Loucy (cell line): ENCODE measurements around the gene RNF7.

Source experiments
- H2AFZ ChIP-seq: fragments of 200-600 bp; sonication (generic); 2 replicates; pipeline ENCODE4 v1.6.0; 2016; ENCODE audit warnings: antibody characterized with exemption, mild to moderate bottlenecking, low read length, moderate library complexity
- H3F3A ChIP-seq: fragments of 200-600 bp; 2 replicates; pipeline ENCODE4 v1.6.0; 2016; ENCODE audit warnings: antibody characterized with exemption, low read depth, mild to moderate bottlenecking
- H3K27me3 ChIP-seq: fragments of 200-600 bp; sonication (generic); 2 replicates; pipeline ENCODE4 v1.6.1; 2014; ENCODE audit warnings: low read length, mild to moderate bottlenecking; ENCODE audit not compliant: insufficient read depth, poor library complexity, severe bottlenecking
- H3K36me3 ChIP-seq: fragments of 200-600 bp; sonication (generic); 2 replicates; pipeline ENCODE4 v1.6.1; 2016; ENCODE audit warnings: low read length; ENCODE audit not compliant: insufficient read depth
- H3K4me1 ChIP-seq: fragments of 200-600 bp; sonication (generic); 2 replicates; pipeline ENCODE4 v1.5.1; 2014; ENCODE audit warnings: low read length, mild to moderate bottlenecking; ENCODE audit not compliant: insufficient read depth, poor library complexity, severe bottlenecking
- H3K4me2 ChIP-seq: fragments of 200-600 bp; sonication (generic); 2 replicates; pipeline ENCODE4 v1.6.0; 2014; ENCODE audit warnings: antibody characterized with exemption, low read length, low read depth, mild to moderate bottlenecking; ENCODE audit not compliant: poor library complexity, severe bottlenecking
- H3K4me3 ChIP-seq: fragments of 200-600 bp; sonication (generic); 2 replicates; pipeline ENCODE4 v1.5.1; 2014; ENCODE audit warnings: low read length, mild to moderate bottlenecking, mixed read lengths; ENCODE audit not compliant: poor library complexity, severe bottlenecking
- H3K79me2 ChIP-seq: fragments of 200-600 bp; sonication (generic); 2 replicates; pipeline ENCODE4 v1.6.1; 2014; ENCODE audit warnings: low read length; ENCODE audit not compliant: insufficient read depth
- H3K9ac ChIP-seq: fragments of 200-600 bp; sonication (generic); 2 replicates; pipeline ENCODE4 v1.6.0; 2014; ENCODE audit warnings: mild to moderate bottlenecking, low read depth, low read length, moderate library complexity; ENCODE audit not compliant: poor library complexity, severe bottlenecking
- H3K9me2 ChIP-seq: fragments of 200-600 bp; sonication (generic); replicated peaks from 2 replicates; pipeline ENCODE4 v1.6.1; 2016; ENCODE audit warnings: low read depth, low read length, mixed read lengths
- H3K9me3 ChIP-seq: fragments of 200-600 bp; sonication (generic); 2 replicates; pipeline ENCODE4 v1.6.1; 2014; ENCODE audit warnings: mild to moderate bottlenecking, antibody characterized with exemption, low read length, low read depth; ENCODE audit not compliant: insufficient read depth
- H4K20me1 ChIP-seq: fragments of 200-600 bp; sonication (generic); 2 replicates; pipeline ENCODE4 v1.6.0; 2014; ENCODE audit warnings: antibody characterized with exemption, low read length, mild to moderate bottlenecking; ENCODE audit not compliant: insufficient read depth, poor library complexity, severe bottlenecking
- CTCF ChIP-seq: fragments of 200-600 bp; sonication (generic); conservative IDR thresholded peaks from 2 replicates; pipeline ENCODE4 v1.5.1; 2014; ENCODE audit warnings: mild to moderate bottlenecking, antibody characterized with exemption, low read length
- EZH2phosphoT487 ChIP-seq: fragments of 200-600 bp; IDR thresholded peaks from 2 replicates; pipeline ENCODE4 v1.6.1; 2018; ENCODE audit warnings: antibody characterized with exemption, mild to moderate bottlenecking, moderate library complexity, borderline replicate concordance

RNF7 gene

DNA sequence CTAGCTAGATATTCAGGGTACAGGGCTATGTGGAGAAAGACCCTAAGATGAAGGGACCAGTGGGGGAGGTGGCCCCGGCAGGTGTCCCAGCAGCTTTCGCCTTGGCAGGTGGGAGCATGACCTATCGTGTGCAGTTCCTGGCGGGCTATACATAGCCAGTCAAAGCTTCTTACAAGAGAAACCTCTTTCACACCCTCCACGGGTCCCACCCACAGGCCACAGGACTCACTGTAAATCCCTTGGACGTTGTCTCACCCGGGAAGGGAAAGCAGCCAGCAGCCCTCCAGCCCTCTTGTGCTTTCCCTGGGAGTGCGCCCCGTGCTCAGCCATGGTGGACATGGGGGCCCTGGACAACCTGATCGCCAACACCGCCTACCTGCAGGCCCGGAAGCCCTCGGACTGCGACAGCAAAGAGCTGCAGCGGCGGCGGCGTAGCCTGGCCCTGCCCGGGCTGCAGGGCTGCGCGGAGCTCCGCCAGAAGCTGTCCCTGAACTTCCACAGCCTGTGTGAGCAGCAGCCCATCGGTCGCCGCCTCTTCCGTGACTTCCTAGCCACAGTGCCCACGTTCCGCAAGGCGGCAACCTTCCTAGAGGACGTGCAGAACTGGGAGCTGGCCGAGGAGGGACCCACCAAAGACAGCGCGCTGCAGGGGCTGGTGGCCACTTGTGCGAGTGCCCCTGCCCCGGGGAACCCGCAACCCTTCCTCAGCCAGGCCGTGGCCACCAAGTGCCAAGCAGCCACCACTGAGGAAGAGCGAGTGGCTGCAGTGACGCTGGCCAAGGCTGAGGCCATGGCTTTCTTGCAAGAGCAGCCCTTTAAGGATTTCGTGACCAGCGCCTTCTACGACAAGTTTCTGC is 40.1 kb downstream of the RNF7 start:
- Histone ChIP-seq H3K4me3 (no peak overlapping the region), H3K36me3 (no peaks in the 10 kb centered on the region), H3K9ac (no peak overlapping the region), H4K20me1 (no peaks in the 10 kb centered on the region), H3K4me2 (no peak overlapping the region), H3K79me2 (no peaks in the 10 kb centered on the region), H3F3A (no peaks in the 10 kb centered on the region), H3K27me3 (no peaks in the 10 kb centered on the region), H3K4me1 (no peaks in the 10 kb centered on the region), H3K9me3 (no peaks in the 10 kb centered on the region), H3K9me2 (no peaks in the 10 kb centered on the region), H2AFZ (no peak overlapping the region)
- no peak for TF ChIP-seq CTCF
- TF ChIP-seq EZH2phosphoT487 = no peak

DNA sequence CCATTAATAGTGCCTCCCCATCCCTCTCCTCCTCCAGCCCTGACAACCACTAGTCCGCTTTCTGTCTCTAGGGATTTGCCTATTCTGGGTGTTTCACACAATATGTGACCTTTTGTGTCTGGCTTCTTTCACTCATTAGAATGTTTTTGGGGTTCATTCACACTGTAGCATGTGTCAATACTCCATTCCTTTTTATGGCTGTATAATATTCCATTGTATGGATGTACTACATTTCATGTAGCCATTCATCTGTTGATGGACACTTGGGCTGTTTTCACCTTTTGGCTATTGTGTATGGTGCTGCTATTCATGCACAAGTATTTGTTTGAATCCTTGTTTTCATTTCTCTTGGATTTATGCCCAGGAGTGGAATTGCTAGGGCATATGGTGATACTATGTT is 41.6 kb downstream of the RNF7 start:
- no peaks in the 10 kb centered on the region for H3K9me3 ChIP-seq
- peaks cover 8% of the 10 kb centered on the region for H3K4me1 ChIP-seq
- no peaks in the 10 kb centered on the region for H4K20me1 ChIP-seq
- no peaks in the 10 kb centered on the region for H3K27me3 ChIP-seq
- no peaks in the 10 kb centered on the region for H3F3A ChIP-seq
- H3K4me2 ChIP-seq = no peak overlapping the region
- no peak overlapping the region for H3K4me3 ChIP-seq
- H3K9ac ChIP-seq = no peak overlapping the region
- H3K36me3 ChIP-seq = no peaks in the 10 kb centered on the region
- no peaks in the 10 kb centered on the region for H3K79me2 ChIP-seq
- H3K9me2 ChIP-seq = no peaks in the 10 kb centered on the region
- H2AFZ ChIP-seq = no peak overlapping the region
- no peak for TF ChIP-seq CTCF
- TF ChIP-seq EZH2phosphoT487 = no peak

GRCh38 chr3:141782386-141782932 is 44.4 kb downstream of the RNF7 start:
- Histone ChIP-seq H3K9me2 (no peaks in the 10 kb centered on the region), H3K4me1 (peaks cover 10% of the 10 kb centered on the region), H2AFZ (no peak overlapping the region), H3K9me3 (no peaks in the 10 kb centered on the region), H4K20me1 (no peaks in the 10 kb centered on the region), H3K79me2 (no peaks in the 10 kb centered on the region), H3K4me2 (no peak overlapping the region), H3K4me3 (no peak overlapping the region), H3K36me3 (no peaks in the 10 kb centered on the region), H3F3A (no peaks in the 10 kb centered on the region), H3K27me3 (no peaks in the 10 kb centered on the region), H3K9ac (no peak overlapping the region)
- TF ChIP-seq EZH2phosphoT487 (no peak), CTCF (no peak)
